PC-3 (cell line): ENCODE results near the gene CSNK1A1. TPM values are rescaled to one million over a fixed set of nuclear protein-coding genes. Genes with fewer than 3 reads are reported as not detected.

Experiments
- ATAC-seq: fragments of 200-7000 bp; cut with Tn5 transposase; 2 replicates; pipeline ENCODE4 v1.9.1; 2020; ENCODE audit warnings: mild to moderate bottlenecking, moderate library complexity
- BruUV-seq: library from RNA; stranded (reverse); fragments of 400-500 nt; replicated peaks from 2 replicates; lab custom pipeline; 2021; lab: Mats Ljungman, UMichigan
- CTCF ChIA-PET: fragments of 300-600 bp; sonication (Branson Sonifier 250); formaldehyde crosslinking; loops from one replicate; lab custom pipeline; 2022; ENCODE audit warnings: antibody characterized with exemption; lab: Charles Lee
- POLR2A ChIA-PET: fragments of 300-600 bp; sonication (Branson Sonifier 250); formaldehyde crosslinking; loops from one replicate; lab custom pipeline; 2022; ENCODE audit warnings: antibody characterized with exemption; ENCODE audit not compliant: unreplicated experiment; lab: Charles Lee
- DNase-seq: peaks from one replicate; pipeline ENCODE4 v3.0.0-alpha.2; 2015
- H2AFZ ChIP-seq: fragments of 300-600 bp; sonication (generic); 2 replicates; pipeline ENCODE4 v1.6.0; 2016; ENCODE audit warnings: antibody characterized with exemption, low read length
- H3F3A ChIP-seq: fragments of 300-600 bp; sonication (generic); one replicate; pipeline ENCODE4 v1.6.0; 2017; ENCODE audit warnings: antibody characterized with exemption, low read length, control low read depth, mild to moderate bottlenecking; ENCODE audit not compliant: unreplicated experiment
- H3K27ac ChIP-seq: fragments of 300-600 bp; sonication (generic); 2 replicates; pipeline ENCODE4 v1.5.1; 2016; ENCODE audit warnings: mild to moderate bottlenecking, low read length
- H3K27me3 ChIP-seq: fragments of 300-600 bp; sonication (generic); 2 replicates; pipeline ENCODE4 v1.6.1; 2016; ENCODE audit warnings: low read length, mixed read lengths
- H3K36me3 ChIP-seq: fragments of 300-600 bp; sonication (generic); 2 replicates; pipeline ENCODE4 v1.6.1; 2016; ENCODE audit warnings: low read depth, mixed run types, low read length, mixed read lengths
- H3K4me1 ChIP-seq: fragments of 300-600 bp; sonication (generic); 2 replicates; pipeline ENCODE4 v1.5.1; 2016; ENCODE audit warnings: low read length; ENCODE audit not compliant: insufficient read depth
- H3K4me2 ChIP-seq: fragments of 300-600 bp; sonication (generic); 2 replicates; pipeline ENCODE4 v1.6.0; 2016; ENCODE audit warnings: low read length
- H3K4me3 ChIP-seq: fragments of 300-600 bp; sonication (generic); 2 replicates; pipeline ENCODE4 v1.5.1; 2016; ENCODE audit warnings: mild to moderate bottlenecking, low read length, mixed read lengths
- H3K79me2 ChIP-seq: fragments of 300-600 bp; sonication (generic); 2 replicates; pipeline ENCODE4 v1.6.1; 2017; ENCODE audit warnings: low read length, mixed read lengths
- H3K9ac ChIP-seq: fragments of 300-600 bp; sonication (generic); 2 replicates; pipeline ENCODE4 v1.6.0; 2016; ENCODE audit warnings: mild to moderate bottlenecking, low read length
- H3K9me2 ChIP-seq: fragments of 300-600 bp; sonication (generic); replicated peaks from 2 replicates; pipeline ENCODE4 v1.6.1; 2016; ENCODE audit warnings: mixed run types, low read length, mixed read lengths
- H3K9me3 ChIP-seq: fragments of 300-600 bp; sonication (generic); 2 replicates; pipeline ENCODE4 v1.6.1; 2016; ENCODE audit warnings: low read length, mixed read lengths
- H4K20me1 ChIP-seq: fragments of 300-600 bp; sonication (generic); 2 replicates; pipeline ENCODE4 v1.6.1; 2016; ENCODE audit warnings: low read length, mixed read lengths
- CTCF ChIP-seq: fragments of 300-600 bp; sonication (generic); conservative IDR thresholded peaks from 2 replicates; pipeline ENCODE4 v1.5.1; 2017; ENCODE audit warnings: antibody characterized with exemption, low read depth, mild to moderate bottlenecking, low read length
- EZH2phosphoT487 ChIP-seq: fragments of 300-600 bp; sonication (generic); IDR thresholded peaks from 2 replicates; pipeline ENCODE4 v1.6.1; 2018; ENCODE audit warnings: mild to moderate bottlenecking, antibody characterized with exemption, low read length, borderline replicate concordance
- intact Hi-C: fragments of 100-400 bp; cut with micrococcal nuclease; formaldehyde crosslinking; loops from 2 replicates; pipeline ENCODE4 v1.9.0; 2023
- total RNA-seq: library from RNA; depleted of rRNA; stranded (reverse); fragments of >200 nt; gene quantifications from 2 replicates; pipeline ENCODE4 v1.2.3, GENCODE V29; 2014; rRNA removed

Gene CSNK1A1
- total RNA-seq, 1 experiment from 2014 or later, result 586 TPM

GRCh38 chr5:149442563-149443182 lies 108.6 kb downstream of the CSNK1A1 start:
- H3K4me3 ChIP-seq, result no peak overlapping the region
- TF ChIP-seq CTCF (peak; percentile 99), EZH2phosphoT487 (no peak)
- ChIA-PET CTCF (interaction anchor here (0.5 to 1.2 kb wide), 2 partner anchors 107 to 122 kb away, joined by 3 to 4 read pairs; no protein-coding TSS in a partner anchor), POLR2A (no interaction called here)
- no peaks in the 10 kb centered on the region for H3K9me2 ChIP-seq
- H3K4me2 ChIP-seq, result no peak overlapping the region
- ATAC-seq (peak; percentile 51), DNase-seq (peak; percentile 95)
- no peaks in the 10 kb centered on the region for H3K79me2 ChIP-seq
- H3K36me3 ChIP-seq, result no peaks in the 10 kb centered on the region
- peak overlapping the region; percentile 21; the same call in 1 of the 2 replicates for H3K9ac ChIP-seq
- H3K4me1 ChIP-seq, result peaks cover 49% of the 10 kb centered on the region
- no peaks in the 10 kb centered on the region for H3K27me3 ChIP-seq
- no TSS peak for BruUV-seq
- no peaks in the 10 kb centered on the region for H3K9me3 ChIP-seq
- peak overlapping the region; percentile 28 for H3K27ac ChIP-seq
- intact Hi-C loops, result loop anchor here (1.0 kb wide), 2 partner anchors 55 to 122 kb away; no protein-coding TSS in a partner anchor
- 0 out of 2 replicates have a peak overlapping the region, but pooled peaks have one; percentile 9 for H2AFZ ChIP-seq
- H3F3A ChIP-seq, result peaks cover 5% of the 10 kb centered on the region
- H4K20me1 ChIP-seq, result no peaks in the 10 kb centered on the region

Other genes starting within 250 kb of the CSNK1A1 start
- 43.8 and 49.4 TPM in 2 replicates for gene GRPEL2, start 205.9 kb downstream of the CSNK1A1 start, total RNA-seq
- 11.9 and 12.8 TPM in 2 replicates for gene PCYOX1L, start 193.4 kb downstream of the CSNK1A1 start, total RNA-seq
- not detected in 2 replicates for gene IL17B, start 172.1 kb downstream of the CSNK1A1 start, total RNA-seq
- 5.2 and 6.5 TPM in 2 replicates for gene ARHGEF37, start 30.1 kb upstream of the CSNK1A1 start, total RNA-seq
- gene PPARGC1B, start 178.9 kb upstream of the CSNK1A1 start, total RNA-seq, result 4.7 and 7.8 TPM in 2 replicates